ENCODE data around the gene ASB9. TPM values are rescaled to one million over a fixed set of nuclear protein-coding genes. Genes with fewer than 3 reads are reported as not detected.

Gene ASB9
- total RNA-seq, result 2.0 TPM

- Histone ChIP-seq H3K27ac (no peak within 1 kb of the TSS), H3K4me3 (peak within 1 kb of the TSS; percentile 0 to 9), H3K4me1 (no peaks in the 10 kb centered on the region), H3K27me3 (no peaks in the 10 kb centered on the region), H3K9me3 (no peaks in the 10 kb centered on the region), H3K36me3 (no peaks in the 10 kb centered on the region)
- DNase-seq (ENCODE audit: extremely low spot score in 2 of 2), result no peak
- intact Hi-C loops (cut with DNase I), result no loop called here
- TF ChIP-seq POLR2AphosphoS5 (IDR thresholded peaks at IDR 0.05; ENCODE audit: insufficient read depth in 1 of 2, low read depth in 1 of 2), result no peak
- TF ChIP-seq CTCF (IDR thresholded peaks at IDR 0.05), result no peak
- TF ChIP-seq POLR2A (IDR thresholded peaks at IDR 0.05), result no peak
These were observed at the start of gene ASB9 for GRCh38 chrX:15269618-15270521. Gene ASB9 (minus strand): TSS chrX:15270083. CDS start chrX:15269874, 209 bp downstream.

GRCh38 chrX:15319075-15319474 lies 49.2 kb upstream of the ASB9 start:
- H3K9me3 ChIP-seq, result no peaks in the 10 kb centered on the region
- H3K27me3 ChIP-seq, result no peaks in the 10 kb centered on the region
- TF ChIP-seq POLR2A (IDR thresholded peaks at IDR 0.05), result no peak
- no peak for TF ChIP-seq CTCF (IDR thresholded peaks at IDR 0.05)
- TF ChIP-seq POLR2AphosphoS5 (IDR thresholded peaks at IDR 0.05; ENCODE audit: insufficient read depth in 1 of 2, low read depth in 1 of 2), result no peak
- no peaks in the 10 kb centered on the region for H3K36me3 ChIP-seq
- H3K4me3 ChIP-seq, result no peak overlapping the region
- no peaks in the 10 kb centered on the region for H3K4me1 ChIP-seq
- no peak for DNase-seq (ENCODE audit: extremely low spot score in 2 of 2)
- intact Hi-C loops (cut with DNase I), result no loop called here
- H3K27ac ChIP-seq, result no peak overlapping the region

GRCh38 chrX:15315509-15315908 lies 45.6 kb upstream of the ASB9 start, which contains the start of gene ASB11:
Gene ASB11 (minus strand): TSS chrX:15315640. CDS start chrX:15315605, 35 bp downstream.
- intact Hi-C loops (cut with DNase I), result no loop called here
- no peak within 1 kb of the TSS for H3K4me3 ChIP-seq
- DNase-seq (ENCODE audit: extremely low spot score in 2 of 2), result no peak
- no peaks in the 10 kb centered on the region for H3K4me1 ChIP-seq
- H3K9me3 ChIP-seq, result no peaks in the 10 kb centered on the region
- TF ChIP-seq POLR2A (IDR thresholded peaks at IDR 0.05), result no peak
- TF ChIP-seq CTCF (IDR thresholded peaks at IDR 0.05), result no peak
- no peak for TF ChIP-seq POLR2AphosphoS5 (IDR thresholded peaks at IDR 0.05; ENCODE audit: insufficient read depth in 1 of 2, low read depth in 1 of 2)
- H3K27ac ChIP-seq, result no peak within 1 kb of the TSS
- no peaks in the 10 kb centered on the region for H3K36me3 ChIP-seq
- no peaks in the 10 kb centered on the region for H3K27me3 ChIP-seq

- H3K9me3 ChIP-seq, result no peaks in the 10 kb centered on the region
- no peak for TF ChIP-seq POLR2A (IDR thresholded peaks at IDR 0.05)
- TF ChIP-seq POLR2AphosphoS5 (IDR thresholded peaks at IDR 0.05; ENCODE audit: insufficient read depth in 1 of 2, low read depth in 1 of 2), result no peak
- TF ChIP-seq CTCF (IDR thresholded peaks at IDR 0.05), result no peak
- H3K36me3 ChIP-seq, result no peaks in the 10 kb centered on the region
- intact Hi-C loops (cut with DNase I), result no loop called here
- no peaks in the 10 kb centered on the region for H3K27me3 ChIP-seq
- no peak overlapping the region for H3K4me3 ChIP-seq
- H3K4me1 ChIP-seq, result no peaks in the 10 kb centered on the region
- DNase-seq (ENCODE audit: extremely low spot score in 2 of 2), result no peak
- no peak overlapping the region for H3K27ac ChIP-seq
These were observed 44.6 kb upstream of the ASB9 start for GRCh38 chrX:15314472-15314871.

GRCh38 chrX:15311119-15311518 lies 41.2 kb upstream of the ASB9 start:
- Histone ChIP-seq H3K9me3 (no peaks in the 10 kb centered on the region), H3K36me3 (no peaks in the 10 kb centered on the region), H3K27me3 (no peaks in the 10 kb centered on the region), H3K27ac (no peak overlapping the region), H3K4me1 (no peaks in the 10 kb centered on the region), H3K4me3 (no peak overlapping the region)
- DNase-seq (ENCODE audit: extremely low spot score in 2 of 2), result no peak
- intact Hi-C loops (cut with DNase I), result no loop called here
- TF ChIP-seq POLR2A (IDR thresholded peaks at IDR 0.05) (no peak), POLR2AphosphoS5 (IDR thresholded peaks at IDR 0.05; ENCODE audit: insufficient read depth in 1 of 2, low read depth in 1 of 2) (no peak), CTCF (IDR thresholded peaks at IDR 0.05) (no peak)
